Fibroblast of lung (primary cell): Measurements from ENCODE around the gene LRG1. TPM values are rescaled to one million over a fixed set of nuclear protein-coding genes. Genes with fewer than 3 reads are reported as not detected.

ENCODE experiments used
- DNase-seq, 2 donors: peaks; one replicate each; pipeline versions ENCODE4 v3.0.0 to v3.0.0-alpha.2; 2010; ENCODE audit warnings: low read depth in 2 of 2
- H2AFZ ChIP-seq: 2 replicates; pipeline ENCODE4 v1.5.1; 2012; ENCODE audit warnings: low read length, control low read depth, inconsistent platforms
- H3K27ac ChIP-seq: 2 replicates; pipeline ENCODE4 v1.5.1; 2011; ENCODE audit warnings: low read length, control low read depth; ENCODE audit not compliant: insufficient read depth
- H3K27me3 ChIP-seq: 2 replicates; pipeline ENCODE4 v1.5.1; 2011; ENCODE audit warnings: mild to moderate bottlenecking, low read length; ENCODE audit not compliant: control insufficient read depth, insufficient read depth
- H3K36me3 ChIP-seq: 2 replicates; pipeline ENCODE4 v1.5.1; 2011; ENCODE audit warnings: low read length; ENCODE audit not compliant: control insufficient read depth, insufficient read depth
- H3K4me1 ChIP-seq: 2 replicates; pipeline ENCODE4 v1.5.1; 2011; ENCODE audit warnings: low read length; ENCODE audit not compliant: control insufficient read depth, insufficient read depth; ENCODE audit errors: extremely low read depth
- H3K4me2 ChIP-seq: 2 replicates; pipeline ENCODE4 v1.5.1; 2011; ENCODE audit warnings: low read length, control low read depth; ENCODE audit not compliant: insufficient read depth; ENCODE audit errors: extremely low read depth
- H3K4me3 ChIP-seq, 4 experiments: fragments of 200-600 bp in 1 of 4; sonication (generic) in 1 of 4; replicated peaks in 1 of 4; 2 replicates each; pipeline ENCODE4 v1.5.1; 2011 to 2016; ENCODE audit warnings: low read length in 4 of 4, low read depth in 3 of 4, mild to moderate bottlenecking in 3 of 4, control low read depth in 2 of 4, inconsistent platforms in 1 of 4, mixed read lengths in 1 of 4; ENCODE audit not compliant: insufficient read depth in 1 of 4; ENCODE audit errors: control extremely low read depth in 1 of 4
- H3K79me2 ChIP-seq: 2 replicates; pipeline ENCODE4 v1.5.1; 2012; ENCODE audit warnings: mild to moderate bottlenecking, low read length, inconsistent platforms; ENCODE audit not compliant: control insufficient read depth, insufficient read depth
- H3K9ac ChIP-seq: 2 replicates; pipeline ENCODE4 v1.5.1; 2011; ENCODE audit warnings: mild to moderate bottlenecking, low read length, control low read depth; ENCODE audit not compliant: insufficient read depth
- H3K9me3 ChIP-seq: 2 replicates; pipeline ENCODE4 v1.5.1; 2012; ENCODE audit warnings: low read depth, low read length; ENCODE audit not compliant: control insufficient read depth, insufficient read depth
- H4K20me1 ChIP-seq: 2 replicates; pipeline ENCODE4 v1.5.1; 2011; ENCODE audit warnings: low read length; ENCODE audit not compliant: control insufficient read depth, insufficient read depth; ENCODE audit errors: extremely low read depth
- CTCF ChIP-seq, 2 donors: IDR thresholded peaks in 1 of 2; conservative IDR thresholded peaks in 1 of 2; 1 replicate in 1 of 2; 2 replicates in 1 of 2; pipeline ENCODE4 v1.5.1; 2011 to 2012; ENCODE audit warnings: low read length in 2 of 2, control low read depth in 1 of 2, inconsistent platforms in 1 of 2, low read depth in 1 of 2, mild to moderate bottlenecking in 1 of 2
- EZH2 ChIP-seq: IDR thresholded peaks from 2 replicates; pipeline ENCODE4 v1.5.1; 2012; ENCODE audit warnings: low read length, control low read depth, mild to moderate bottlenecking; ENCODE audit errors: missing control alignments
- polyA plus RNA-seq, 2 donors: library from polyadenylated mRNA; depleted of rRNA in 1 of 2; stranded (reverse) in 1 of 2; unstranded in 1 of 2; fragments of >200 nt; gene quantifications; 2 replicates each; pipeline ENCODE4 v1.2.1, GENCODE V29; 2011 to 2012; ENCODE audit warnings: missing spikeins in 1 of 2
- total RNA-seq: library from RNA; depleted of rRNA; stranded (reverse); fragments of >200 nt; gene quantifications from 2 replicates; pipeline ENCODE4 v1.2.1, GENCODE V29; 2014

The LRG1 gene
- total and polyA plus RNA-seq, 2 donors (not counting 1 experiment from before 2014, with no cell fraction given): 0.10 TPM; not detected in 1

GRCh38 chr19:4580021-4580901 is 40.4 kb upstream of the LRG1 start:
- Histone ChIP-seq H3K27ac (no peak overlapping the region), H4K20me1 (no peaks in the 10 kb centered on the region), H3K4me2 (no peak overlapping the region), H3K4me3 (no peak overlapping the region), H3K27me3 (peaks cover 39% of the 10 kb centered on the region), H3K9me3 (no peaks in the 10 kb centered on the region), H3K4me1 (peaks cover 4% of the 10 kb centered on the region), H3K79me2 (no peaks in the 10 kb centered on the region), H3K36me3 (no peaks in the 10 kb centered on the region), H3K9ac (no peak overlapping the region), H2AFZ (no peak overlapping the region)
- DNase-seq: no peak
- no peak for TF ChIP-seq CTCF (conservative IDR thresholded peaks at IDR 0.05 in 1 of 2, IDR thresholded peaks at IDR 0.05 in 1 of 2; ENCODE audit: low read depth in 1 of 2, low read length in 2 of 2)
- TF ChIP-seq EZH2: peak; percentile 88

GRCh38 chr19:4579389-4579788 is 39.6 kb upstream of the LRG1 start:
- H3K4me2 ChIP-seq: no peak overlapping the region
- H3K9ac ChIP-seq: no peak overlapping the region
- H2AFZ ChIP-seq: no peak overlapping the region
- peaks cover 31% of the 10 kb centered on the region for H3K27me3 ChIP-seq
- H3K79me2 ChIP-seq: no peaks in the 10 kb centered on the region
- TF ChIP-seq EZH2 (no peak), CTCF (conservative IDR thresholded peaks at IDR 0.05 in 1 of 2, IDR thresholded peaks at IDR 0.05 in 1 of 2; ENCODE audit: low read depth in 1 of 2, low read length in 2 of 2) (no peak)
- H3K9me3 ChIP-seq: no peaks in the 10 kb centered on the region
- H3K27ac ChIP-seq: no peak overlapping the region
- no peaks in the 10 kb centered on the region for H3K36me3 ChIP-seq
- no peak for DNase-seq
- no peaks in the 10 kb centered on the region for H4K20me1 ChIP-seq
- H3K4me1 ChIP-seq: peaks cover 9% of the 10 kb centered on the region
- no peak overlapping the region for H3K4me3 ChIP-seq

GRCh38 chr19:4578552-4579248 is 38.9 kb upstream of the LRG1 start:
- no peak for TF ChIP-seq EZH2
- TF ChIP-seq CTCF (conservative IDR thresholded peaks at IDR 0.05 in 1 of 2, IDR thresholded peaks at IDR 0.05 in 1 of 2; ENCODE audit: low read depth in 1 of 2, low read length in 2 of 2): no peak
- no peak overlapping the region for H3K4me3 ChIP-seq
- no peak for DNase-seq

More at GRCh38 chr19:4578552-4579248, 38.9 kb upstream of the LRG1 start:
- Histone ChIP-seq H3K4me1 (peaks cover 9% of the 10 kb centered on the region), H4K20me1 (no peaks in the 10 kb centered on the region), H3K9me3 (no peaks in the 10 kb centered on the region), H3K27ac (no peak overlapping the region), H3K9ac (no peak overlapping the region), H3K27me3 (peaks cover 29% of the 10 kb centered on the region), H3K36me3 (no peaks in the 10 kb centered on the region), H2AFZ (no peak overlapping the region), H3K79me2 (no peaks in the 10 kb centered on the region), H3K4me2 (no peak overlapping the region)
